ENCODE data around the gene CCNK. TPM values are rescaled to one million over a fixed set of nuclear protein-coding genes. Genes with fewer than 3 reads are reported as not detected.

Gene CCNK
- total and polyA plus RNA-seq, 2 of the 13 experiments (the other 11 are each of a cell fraction or from before 2014, with no cell fraction given) = 4.9 to 9.7 TPM

GRCh38 chr14:99518441-99519346 is 37.5 kb downstream of the CCNK start (continued):
- TF ChIP-seq ZBTB4 (CRISPR knock-in tag; IDR thresholded peaks at IDR 0.05; ENCODE audit: borderline replicate concordance) (peak; percentile 27; the same call in 1 of the 2 replicates), TEAD3 (CRISPR knock-in tag; optimal IDR thresholded peaks at IDR 0.05; ENCODE audit: borderline replicate concordance) (peak; percentile 40), KLF13 (CRISPR knock-in tag; IDR thresholded peaks at IDR 0.05) (0 out of 2 replicates have a peak, but pooled peaks have one; percentile 33), ZNF792 (CRISPR knock-in tag; IDR thresholded peaks at IDR 0.05) (no peak), ZNF280B (CRISPR knock-in tag; IDR thresholded peaks at IDR 0.05; ENCODE audit: borderline replicate concordance) (0 out of 2 replicates have a peak, but pooled peaks have one; percentile 25), SOX13 (IDR thresholded peaks at IDR 0.05) (no peak), SOX13 (CRISPR knock-in tag; conservative IDR thresholded peaks at IDR 0.05 in 1 of 2, IDR thresholded peaks at IDR 0.05 in 1 of 2) (0 out of 4 replicates have a peak, but pooled peaks of 1 of the 2 experiments have one; percentile 6), HNF1B (CRISPR knock-in tag; IDR thresholded peaks at IDR 0.05) (peak; percentile 28; the same call in 1 of the 2 replicates), EED (CRISPR knock-in tag; IDR thresholded peaks at IDR 0.05) (0 out of 2 replicates have a peak, but pooled peaks have one; percentile 13), MYC (CRISPR knock-in tag; IDR thresholded peaks at IDR 0.05; ENCODE audit: borderline replicate concordance) (peak; percentile 21; the same call in 1 of the 2 replicates)

Measured in HepG2 (cell line).